Transverse colon (tissue), 4 donors: Measurements from ENCODE around the gene DYRK4. TPM values are rescaled to one million over a fixed set of nuclear protein-coding genes. Genes with fewer than 3 reads are reported as not detected.
"Not testable (repeated sequence)": the region's sequence is repeated elsewhere in the genome, so short reads cannot be mapped to it uniquely, and the experiment has no call there.

Source experiments
- DNase-seq: peaks from one replicate; pipeline ENCODE4 v3.0.0-alpha.2; 2019
- H3K27ac ChIP-seq, 4 donors: fragments of 200-600 bp; sonication (generic); 2 replicates each; pipeline ENCODE4 v1.5.1; 2016 to 2018; ENCODE audit warnings: inconsistent platforms in 4 of 4
- H3K27me3 ChIP-seq: fragments of 200-600 bp; sonication (generic); 2 replicates; pipeline ENCODE4 v1.5.1; 2017; ENCODE audit warnings: inconsistent platforms
- H3K36me3 ChIP-seq, 4 donors: fragments of 200-600 bp; sonication (generic); 2 replicates each; pipeline ENCODE4 v1.5.1; 2017 to 2019; ENCODE audit warnings: inconsistent platforms in 4 of 4
- H3K4me1 ChIP-seq, 4 donors: fragments of 200-600 bp; sonication (generic); 2 replicates each; pipeline ENCODE4 v1.5.1; 2017 to 2020; ENCODE audit warnings: inconsistent platforms in 4 of 4
- H3K4me3 ChIP-seq, 4 donors: fragments of 200-600 bp; sonication (generic); 1 replicate in 1 of 4; 2 replicates in 3 of 4; pipeline versions ENCODE4 v1.5.1 to v1.6.1; 2017 to 2019; ENCODE audit warnings: inconsistent platforms in 4 of 4
- H3K9me3 ChIP-seq, 2 donors: fragments of 200-600 bp; sonication (generic); 2 replicates each; pipeline ENCODE4 v1.5.1; 2017 to 2019; ENCODE audit warnings: inconsistent platforms in 2 of 2
- CTCF ChIP-seq, 5 experiments: fragments of 200-600 bp in 3 of 5; fragments of 450-650 bp in 2 of 5; sonication (generic) in 3 of 5; IDR thresholded peaks; 1 replicate in 2 of 5; 2 replicates in 3 of 5; pipeline ENCODE4 v1.5.1; 2016 to 2017; ENCODE audit warnings: antibody characterized with exemption in 5 of 5, inconsistent platforms in 3 of 5, mild to moderate bottlenecking in 2 of 5, moderate library complexity in 1 of 5
- EP300 ChIP-seq: sonication (generic); formaldehyde crosslinking; IDR thresholded peaks from one replicate; pipeline ENCODE4 v1.6.1; 2017; ENCODE audit warnings: antibody characterized with exemption, low read depth
- POLR2A ChIP-seq: fragments of 450-650 bp; IDR thresholded peaks from one replicate; pipeline ENCODE4 v1.6.1; 2016; ENCODE audit warnings: antibody characterized with exemption, mild to moderate bottlenecking, moderate library complexity
- POLR2AphosphoS5 ChIP-seq, 3 donors: sonication (generic); formaldehyde crosslinking; IDR thresholded peaks; one replicate each; pipeline ENCODE4 v1.6.1; 2016; ENCODE audit warnings: antibody characterized with exemption in 3 of 3
- WGBS, 2 donors: methylation state at CpG; one replicate each; pipeline ENCODE4 v1.1.5; 2018; ENCODE audit warnings: low coverage in 1 of 2; 5-methylcytosine and 5-hydroxymethylcytosine counted together
- in situ Hi-C, 4 donors: fragments of 200-750 bp; cut with MboI; loops; one replicate each; pipeline versions ENCODE4 v1.15.0 to v1.15.1; 2017; ENCODE audit warnings: low sequenced_read_pairs in 3 of 4, low pct_ligation_motif_present in 1 of 4, low pct_unique_long_range_greater_than_20kb in 1 of 4
- intact Hi-C: fragments of 100-400 bp; cut with DNase I; formaldehyde crosslinking; loops from one replicate; pipeline ENCODE4 v1.15.1; 2023; ENCODE audit warnings: low total_unique reads
- total RNA-seq, 4 donors: library from RNA; depleted of rRNA; stranded (reverse); fragments of >200 nt; gene quantifications; one replicate each; pipeline ENCODE4 v1.1.0, GENCODE V29; 2016

DYRK4 gene, protein sequence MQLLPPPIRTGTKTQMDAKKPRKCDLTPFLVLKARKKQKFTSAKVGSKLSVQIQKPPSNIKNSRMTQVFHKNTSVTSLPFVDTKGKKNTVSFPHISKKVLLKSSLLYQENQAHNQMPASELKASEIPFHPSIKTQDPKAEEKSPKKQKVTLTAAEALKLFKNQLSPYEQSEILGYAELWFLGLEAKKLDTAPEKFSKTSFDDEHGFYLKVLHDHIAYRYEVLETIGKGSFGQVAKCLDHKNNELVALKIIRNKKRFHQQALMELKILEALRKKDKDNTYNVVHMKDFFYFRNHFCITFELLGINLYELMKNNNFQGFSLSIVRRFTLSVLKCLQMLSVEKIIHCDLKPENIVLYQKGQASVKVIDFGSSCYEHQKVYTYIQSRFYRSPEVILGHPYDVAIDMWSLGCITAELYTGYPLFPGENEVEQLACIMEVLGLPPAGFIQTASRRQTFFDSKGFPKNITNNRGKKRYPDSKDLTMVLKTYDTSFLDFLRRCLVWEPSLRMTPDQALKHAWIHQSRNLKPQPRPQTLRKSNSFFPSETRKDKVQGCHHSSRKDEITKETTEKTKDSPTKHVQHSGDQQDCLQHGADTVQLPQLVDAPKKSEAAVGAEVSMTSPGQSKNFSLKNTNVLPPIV
- 100 to 1,000 TPM in 1 of 4 donors, 10 to 100 TPM in 3; 20.3 to 120 (median 22.4) TPM for total RNA-seq

GRCh38 chr12:4562034-4562657 lies at the start of gene DYRK4:
Gene DYRK4, plus strand, starts transcription at chr12:4562208. Its CDS starts 38 bp downstream, at chr12:4562246.
- no peaks in the 10 kb centered on the region for H3K27me3 ChIP-seq
- H3K4me1 ChIP-seq = peaks cover 0 to 12% (median 10%) of the 10 kb centered on the region in 4 donors
- intact Hi-C loops (no loop called here), in situ Hi-C loops (no loop called here)
- H3K36me3 ChIP-seq = no peaks in the 10 kb centered on the region
- DNase-seq = peak; percentile 92
- WGBS, 2 donors = 31 to 32% methylated on average over 5 to 44 of the region's 44 CpGs
- peak within 1 kb of the TSS in 3 of 4 donors; percentile 17 to 44 (median 21) for H3K4me3 ChIP-seq
- peak within 1 kb of the TSS in 3 of 4 donors; percentile 23 to 51 (median 33) for H3K27ac ChIP-seq
- no peaks in the 10 kb centered on the region for H3K9me3 ChIP-seq
- TF ChIP-seq EP300 (no peak), POLR2AphosphoS5 (IDR thresholded peaks at IDR 0.05) (peak in 2 of 3 donors; percentile 25 to 26), CTCF (IDR thresholded peaks at IDR 0.05) (no peak), POLR2A (peak; percentile 33)

- TF ChIP-seq POLR2A (no peak), EP300 (no peak), POLR2AphosphoS5 (IDR thresholded peaks at IDR 0.05) (no peak), CTCF (IDR thresholded peaks at IDR 0.05) (no peak)
- no peak overlapping the region for H3K27ac ChIP-seq
- H3K4me1 ChIP-seq = no peaks in the 10 kb centered on the region
Observed at GRCh38 chr12:4518106-4518728, 43.8 kb upstream of the DYRK4 start.

GRCh38 chr12:4523443-4523842 lies 38.6 kb upstream of the DYRK4 start:
- not testable (repeated sequence) for H3K27me3 ChIP-seq, DNase-seq, H3K9me3 ChIP-seq, H3K4me1 ChIP-seq, H3K4me3 ChIP-seq, H3K27ac ChIP-seq
- in situ Hi-C loops (loop anchor here in 1 of 4 donors (10.0 kb wide), 1 partner anchor 219 kb away; no protein-coding TSS in a partner anchor), intact Hi-C loops (loop anchor here (10.0 kb wide), 1 partner anchor 169 kb away; no protein-coding TSS in a partner anchor)
- peaks cover 0 to 18% (median 4%) of the 10 kb centered on the region in 4 donors for H3K36me3 ChIP-seq
- WGBS, 2 donors = 94 to 96% methylated on average over 6 to 7 of the region's 7 CpGs

More at GRCh38 chr12:4518106-4518728, 43.8 kb upstream of the DYRK4 start:
- H3K9me3 ChIP-seq = no peaks in the 10 kb centered on the region
- WGBS, 2 donors = 79 to 87% methylated on average over 5 of the region's 5 CpGs
- H3K4me3 ChIP-seq = no peak overlapping the region
- in situ Hi-C loops (no loop called here), intact Hi-C loops (no loop called here)
- no peak for DNase-seq
- H3K27me3 ChIP-seq = no peaks in the 10 kb centered on the region
- H3K36me3 ChIP-seq = peaks cover 0 to 14% (median 6%) of the 10 kb centered on the region in 4 donors

GRCh38 chr12:4526923-4527546 lies 35.0 kb upstream of the DYRK4 start:
- intact Hi-C loops (loop anchor here (10.0 kb wide), 1 partner anchor 172 kb away; no protein-coding TSS in a partner anchor), in situ Hi-C loops (loop anchor here in 3 of 4 donors (10.0 to 25.0 kb wide), 2 partner anchors 215 to 222 kb away; partner anchors contain the start of gene TIGAR (in 2 of the 3))
- no peaks in the 10 kb centered on the region for H3K27me3 ChIP-seq
- no peak for DNase-seq
- no peaks in the 10 kb centered on the region for H3K4me1 ChIP-seq
- no peak for TF ChIP-seq POLR2A
- TF ChIP-seq CTCF (IDR thresholded peaks at IDR 0.05) = peak; percentile 61 to 68 (median 63)
- peaks cover 0 to 21% (median 5%) of the 10 kb centered on the region in 4 donors for H3K36me3 ChIP-seq
- H3K9me3 ChIP-seq = no peaks in the 10 kb centered on the region
- no peak overlapping the region for H3K27ac ChIP-seq
- H3K4me3 ChIP-seq = no peak overlapping the region
- WGBS, 2 donors = 95 to 98% methylated on average over 2 of the region's 2 CpGs
